Endothelial cell of umbilical vein (primary cell): ENCODE measurements around the gene TMPRSS4.

Source experiments
- FOS ChIP-seq: IDR thresholded peaks from 2 replicates; pipeline ENCODE4 v1.6.1; 2011; ENCODE audit warnings: mild to moderate bottlenecking, low read length, moderate library complexity, borderline replicate concordance; ENCODE audit not compliant: insufficient read depth
- POLR2A ChIP-seq: IDR thresholded peaks from 2 replicates; pipeline ENCODE4 v1.6.1; 2012; ENCODE audit warnings: low read depth, mild to moderate bottlenecking, control low read depth, low read length
- POLR2AphosphoS5 ChIP-seq: IDR thresholded peaks from 2 replicates; pipeline ENCODE4 v1.6.1; 2012; ENCODE audit warnings: low read depth, mild to moderate bottlenecking, control low read depth, low read length, moderate library complexity; ENCODE audit not compliant: insufficient read depth
- TF ChIP-seq, protein P1 (sequence below), 2 donors: IDR thresholded peaks; 1 replicate in 1 of 2; 2 replicates in 1 of 2; pipeline ENCODE4 v1.5.1; 2011; ENCODE audit warnings: low read length in 2 of 2, mild to moderate bottlenecking in 2 of 2, moderate library complexity in 2 of 2, control low read depth in 1 of 2, inconsistent platforms in 1 of 2, low read depth in 1 of 2; ENCODE audit not compliant: insufficient read depth in 1 of 2; ENCODE audit errors: extremely low read depth in 1 of 2

DNA sequence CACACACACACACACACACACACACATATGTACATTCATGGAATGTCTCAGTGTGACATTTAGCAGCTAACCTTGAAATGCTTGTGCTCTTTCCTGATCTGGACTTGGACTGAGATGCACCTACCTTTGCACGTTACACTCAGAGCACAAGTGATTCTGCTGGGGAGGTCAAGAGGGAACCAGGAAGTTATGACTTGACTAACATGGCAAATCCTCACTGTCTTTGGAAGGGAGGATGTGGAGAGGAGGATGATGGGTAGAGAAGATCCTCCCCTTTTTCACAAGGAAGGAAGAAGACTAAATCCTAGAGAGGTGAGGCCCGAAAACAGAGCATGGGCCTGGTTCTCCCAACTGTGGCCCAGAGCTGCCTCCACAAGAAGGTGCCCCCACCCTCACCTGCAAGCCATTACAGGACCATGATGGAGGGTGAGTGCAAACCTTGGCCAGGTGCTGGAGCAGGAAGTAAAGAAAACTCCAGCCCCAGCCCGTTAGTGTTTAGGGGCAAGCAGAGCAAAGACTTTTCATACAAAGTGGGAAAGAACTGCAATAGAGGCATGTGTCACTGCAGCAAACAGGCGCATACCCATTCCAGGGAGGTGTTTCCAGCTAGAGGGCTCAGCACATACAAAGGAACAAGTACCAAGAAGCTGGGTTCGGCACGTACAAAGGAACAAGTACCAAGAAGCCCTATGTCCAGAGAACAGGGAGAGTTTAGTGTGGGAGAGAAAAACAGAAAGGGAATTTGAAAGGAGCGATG is 49.4 kb downstream of the TMPRSS4 start:
- TF ChIP-seq, protein P1, sequence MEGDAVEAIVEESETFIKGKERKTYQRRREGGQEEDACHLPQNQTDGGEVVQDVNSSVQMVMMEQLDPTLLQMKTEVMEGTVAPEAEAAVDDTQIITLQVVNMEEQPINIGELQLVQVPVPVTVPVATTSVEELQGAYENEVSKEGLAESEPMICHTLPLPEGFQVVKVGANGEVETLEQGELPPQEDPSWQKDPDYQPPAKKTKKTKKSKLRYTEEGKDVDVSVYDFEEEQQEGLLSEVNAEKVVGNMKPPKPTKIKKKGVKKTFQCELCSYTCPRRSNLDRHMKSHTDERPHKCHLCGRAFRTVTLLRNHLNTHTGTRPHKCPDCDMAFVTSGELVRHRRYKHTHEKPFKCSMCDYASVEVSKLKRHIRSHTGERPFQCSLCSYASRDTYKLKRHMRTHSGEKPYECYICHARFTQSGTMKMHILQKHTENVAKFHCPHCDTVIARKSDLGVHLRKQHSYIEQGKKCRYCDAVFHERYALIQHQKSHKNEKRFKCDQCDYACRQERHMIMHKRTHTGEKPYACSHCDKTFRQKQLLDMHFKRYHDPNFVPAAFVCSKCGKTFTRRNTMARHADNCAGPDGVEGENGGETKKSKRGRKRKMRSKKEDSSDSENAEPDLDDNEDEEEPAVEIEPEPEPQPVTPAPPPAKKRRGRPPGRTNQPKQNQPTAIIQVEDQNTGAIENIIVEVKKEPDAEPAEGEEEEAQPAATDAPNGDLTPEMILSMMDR (IDR thresholded peaks at IDR 0.05; ENCODE audit: extremely low read depth in 1 of 2, insufficient read depth in 1 of 2, low read depth in 1 of 2, low read length in 2 of 2): no peak
- no peak for TF ChIP-seq FOS
- no peak for TF ChIP-seq POLR2A
- no peak for TF ChIP-seq POLR2AphosphoS5
